HG03439 (cell line): Measurements from ENCODE around the gene TAPBP.
A peak's percentile ranks its signal among the peaks of the same experiment; 100 is the strongest.
"Not testable (repeated sequence)": the region's sequence is repeated elsewhere in the genome, so short reads cannot be mapped to it uniquely, and the experiment has no call there.

ENCODE experiments used
- ATAC-seq: cut with Tn5 transposase; IDR thresholded peaks from one replicate; pipeline ENCODE4 v1.9.1; 2021; ENCODE audit warnings: mild to moderate bottlenecking, moderate library complexity; ENCODE audit not compliant: unreplicated experiment

TAPBP gene

DNA sequence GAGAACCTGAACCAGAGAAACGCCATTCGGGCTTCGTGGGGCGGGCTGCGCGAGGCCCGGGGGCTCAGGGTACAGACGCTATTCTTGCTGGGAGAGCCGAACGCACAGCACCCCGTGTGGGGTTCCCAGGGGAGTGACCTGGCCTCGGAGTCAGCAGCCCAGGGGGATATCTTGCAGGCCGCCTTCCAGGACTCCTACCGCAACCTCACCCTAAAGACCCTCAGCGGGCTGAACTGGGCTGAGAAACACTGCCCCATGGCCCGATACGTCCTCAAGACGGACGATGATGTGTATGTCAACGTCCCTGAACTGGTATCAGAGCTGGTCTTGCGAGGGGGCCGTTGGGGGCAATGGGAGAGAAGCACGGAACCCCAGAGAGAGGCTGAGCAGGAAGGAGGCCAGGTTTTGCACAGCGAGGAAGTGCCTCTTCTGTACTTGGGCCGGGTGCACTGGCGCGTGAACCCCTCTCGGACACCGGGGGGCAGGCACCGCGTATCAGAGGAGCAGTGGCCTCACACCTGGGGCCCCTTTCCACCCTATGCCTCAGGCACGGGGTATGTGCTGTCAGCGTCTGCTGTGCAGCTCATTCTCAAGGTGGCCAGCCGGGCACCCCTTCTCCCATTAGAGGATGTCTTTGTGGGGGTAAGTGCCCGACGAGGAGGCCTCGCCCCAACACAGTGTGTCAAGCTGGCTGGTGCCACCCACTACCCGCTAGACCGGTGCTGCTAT is 36.1 kb downstream of the TAPBP start:
- peak; percentile 15 for ATAC-seq

DNA sequence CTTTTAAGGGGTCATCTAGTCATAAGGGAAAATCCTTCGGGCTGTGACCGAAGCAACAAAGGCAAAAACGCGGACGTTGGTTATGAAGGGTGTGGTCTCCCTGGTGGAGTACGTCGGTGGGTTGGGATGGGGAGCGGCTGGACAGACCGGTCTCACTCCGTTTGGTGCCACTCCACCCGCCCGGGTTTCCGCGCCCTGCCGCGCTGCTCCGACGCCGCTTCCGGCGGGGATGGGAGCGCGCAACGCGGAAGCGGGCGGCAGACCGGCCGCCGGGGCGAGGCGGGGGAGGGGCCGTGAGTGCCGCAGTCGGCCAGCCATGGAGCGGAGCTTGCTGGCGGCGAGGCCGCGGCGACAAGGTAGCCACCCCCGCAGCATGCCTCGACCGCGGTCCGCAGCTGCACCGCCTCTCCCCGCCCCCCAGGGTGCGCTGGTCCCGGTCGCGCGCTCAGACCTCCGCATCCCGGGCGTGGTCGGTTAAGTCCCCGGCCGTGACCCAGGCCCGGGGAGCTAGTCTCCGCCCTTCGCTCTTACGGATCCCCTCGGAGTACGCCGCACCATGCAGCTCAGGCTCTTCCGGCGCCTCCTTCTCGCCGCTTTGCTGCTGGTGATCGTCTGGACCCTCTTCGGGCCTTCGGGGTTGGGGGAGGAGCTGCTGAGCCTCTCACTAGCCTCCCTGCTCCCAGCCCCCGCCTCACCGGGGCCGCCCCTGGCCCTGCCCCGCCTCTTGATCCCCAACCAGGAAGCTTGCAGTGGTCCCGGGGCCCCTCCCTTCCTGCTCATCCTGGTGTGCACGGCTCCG is 36.8 kb downstream of the TAPBP start, which contains the start of gene B3GALT4:
TSS of gene B3GALT4 (plus strand) at position 260 of the 799 bp plus-strand sequence. CDS start at position 557, 297 bp downstream.
- ATAC-seq = peak; percentile 55

DNA sequence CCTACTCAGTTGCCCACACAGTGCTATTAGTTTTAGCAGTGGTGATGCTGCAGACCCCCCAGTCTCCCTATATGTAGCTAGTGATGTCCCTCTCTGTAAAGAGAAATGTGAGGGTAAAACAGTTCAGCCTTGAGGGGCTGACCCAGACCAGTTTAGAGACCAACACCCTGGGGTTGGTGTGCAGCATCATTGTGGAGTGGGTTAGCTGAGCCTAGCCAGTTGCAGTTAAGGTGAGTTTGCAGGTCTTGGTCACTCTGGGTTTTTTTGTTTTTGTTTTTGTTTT is 37.4 kb downstream of the TAPBP start:
- ATAC-seq = no peak

DNA sequence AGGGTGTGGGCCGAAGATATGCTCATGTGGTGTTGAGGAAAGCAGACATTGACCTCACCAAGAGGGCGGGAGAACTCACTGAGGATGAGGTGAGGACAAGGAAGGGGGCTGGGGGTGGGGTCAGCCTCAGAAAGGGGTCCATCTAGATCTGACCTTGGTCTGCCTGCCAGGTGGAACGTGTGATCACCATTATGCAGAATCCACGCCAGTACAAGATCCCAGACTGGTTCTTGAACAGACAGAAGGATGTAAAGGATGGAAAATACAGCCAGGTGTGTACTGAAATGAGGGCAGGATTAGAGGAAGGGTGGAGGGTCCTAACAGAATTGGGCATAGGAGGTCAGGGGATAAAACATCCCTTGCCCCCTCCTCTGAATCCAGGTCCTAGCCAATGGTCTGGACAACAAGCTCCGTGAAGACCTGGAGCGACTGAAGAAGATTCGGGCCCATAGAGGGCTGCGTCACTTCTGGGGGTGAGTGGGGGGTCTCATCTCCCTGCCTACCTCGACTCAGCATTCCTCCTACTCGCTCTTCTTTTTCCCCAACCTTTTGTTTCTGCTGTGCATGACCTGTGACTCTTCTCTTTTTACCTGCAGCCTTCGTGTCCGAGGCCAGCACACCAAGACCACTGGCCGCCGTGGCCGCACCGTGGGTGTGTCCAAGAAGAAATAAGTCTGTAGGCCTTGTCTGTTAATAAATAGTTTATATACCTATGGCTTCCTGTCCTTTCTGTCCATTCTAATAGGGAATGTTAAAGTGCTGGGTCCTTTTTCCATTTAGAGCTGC is 37.9 kb downstream of the TAPBP start:
- not testable (repeated sequence) for ATAC-seq

DNA sequence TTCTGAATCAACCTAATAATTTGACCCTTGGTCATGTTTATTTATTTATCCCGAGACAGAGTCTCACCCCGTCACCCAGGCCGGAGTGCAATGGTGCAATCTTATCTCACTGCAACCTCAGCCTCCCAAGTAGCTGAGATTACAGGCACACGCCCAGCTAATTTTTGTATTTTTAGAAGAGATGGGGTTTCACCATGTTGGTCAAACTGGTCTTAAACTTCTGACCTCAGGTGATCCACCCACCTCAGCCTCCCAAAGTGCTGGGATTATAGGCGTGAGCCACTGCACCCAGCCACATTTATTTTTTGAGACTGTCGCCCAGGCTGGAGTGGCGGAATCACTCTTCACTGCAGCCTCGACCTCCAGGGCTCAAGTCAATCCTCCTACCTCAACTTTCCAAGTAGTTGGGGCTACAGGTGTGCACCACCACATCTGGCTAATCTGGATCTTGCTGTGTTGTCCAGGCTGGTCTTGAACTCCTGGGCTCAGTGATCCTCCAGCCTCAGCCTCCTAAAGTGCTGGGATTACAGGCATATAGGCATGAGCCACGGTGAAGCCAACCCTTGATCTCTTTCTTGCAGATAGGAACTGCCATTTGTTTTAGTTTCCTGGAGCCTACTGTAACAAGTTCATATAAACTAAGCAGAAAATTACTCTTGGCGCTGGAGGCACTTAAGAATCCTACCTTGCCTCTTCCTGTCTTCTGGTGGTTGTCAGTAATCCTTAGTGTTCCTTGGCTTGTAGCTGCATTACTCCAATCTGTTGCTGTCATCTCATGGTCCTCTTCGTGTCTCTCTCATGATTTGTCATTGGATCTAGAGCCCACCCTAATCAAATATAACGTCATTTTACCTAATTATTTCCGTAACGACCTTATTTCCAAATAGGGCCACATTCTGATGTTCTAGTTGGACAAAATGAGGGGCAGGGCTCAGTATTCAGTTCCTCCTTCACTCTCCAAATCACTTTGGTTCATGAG is 39.7 kb downstream of the TAPBP start:
- no peak for ATAC-seq

DNA sequence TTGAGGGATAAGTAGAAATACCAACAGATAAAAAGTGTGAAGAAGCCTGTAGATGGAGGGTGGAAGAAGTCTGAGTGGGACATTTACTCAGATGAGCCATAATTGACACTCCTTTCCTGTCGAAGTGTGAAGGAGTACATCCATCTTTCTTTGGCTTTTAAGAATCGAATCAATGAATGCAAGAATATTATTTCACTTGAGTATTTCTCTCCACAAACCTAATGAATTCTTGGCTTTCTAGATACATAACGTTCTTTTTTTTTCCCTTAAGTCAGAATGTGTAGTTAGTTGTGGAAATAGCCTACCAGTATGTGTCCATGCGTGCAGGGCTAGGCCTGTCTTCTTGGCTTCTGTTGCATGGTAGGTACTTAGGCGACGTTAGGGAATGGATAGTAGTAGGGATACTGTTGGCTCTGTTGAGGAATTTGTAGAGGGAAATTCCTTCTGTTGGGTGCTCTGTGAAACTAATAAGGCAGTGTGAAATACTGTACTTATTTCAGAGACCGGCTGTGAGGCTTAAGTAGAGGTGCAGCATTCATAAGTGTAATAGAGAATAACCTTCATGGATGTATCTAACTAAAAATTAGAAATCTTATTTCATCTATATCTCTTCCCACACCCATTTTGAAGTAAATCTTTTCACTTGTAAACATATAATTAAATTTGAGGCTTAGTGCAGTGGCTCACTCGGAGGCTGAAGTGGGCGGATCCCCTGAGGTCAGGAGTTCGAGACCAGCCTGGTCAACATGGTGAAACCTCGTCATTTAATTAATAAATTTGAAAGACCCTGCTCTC is 40.6 kb downstream of the TAPBP start:
- ATAC-seq = no peak

DNA sequence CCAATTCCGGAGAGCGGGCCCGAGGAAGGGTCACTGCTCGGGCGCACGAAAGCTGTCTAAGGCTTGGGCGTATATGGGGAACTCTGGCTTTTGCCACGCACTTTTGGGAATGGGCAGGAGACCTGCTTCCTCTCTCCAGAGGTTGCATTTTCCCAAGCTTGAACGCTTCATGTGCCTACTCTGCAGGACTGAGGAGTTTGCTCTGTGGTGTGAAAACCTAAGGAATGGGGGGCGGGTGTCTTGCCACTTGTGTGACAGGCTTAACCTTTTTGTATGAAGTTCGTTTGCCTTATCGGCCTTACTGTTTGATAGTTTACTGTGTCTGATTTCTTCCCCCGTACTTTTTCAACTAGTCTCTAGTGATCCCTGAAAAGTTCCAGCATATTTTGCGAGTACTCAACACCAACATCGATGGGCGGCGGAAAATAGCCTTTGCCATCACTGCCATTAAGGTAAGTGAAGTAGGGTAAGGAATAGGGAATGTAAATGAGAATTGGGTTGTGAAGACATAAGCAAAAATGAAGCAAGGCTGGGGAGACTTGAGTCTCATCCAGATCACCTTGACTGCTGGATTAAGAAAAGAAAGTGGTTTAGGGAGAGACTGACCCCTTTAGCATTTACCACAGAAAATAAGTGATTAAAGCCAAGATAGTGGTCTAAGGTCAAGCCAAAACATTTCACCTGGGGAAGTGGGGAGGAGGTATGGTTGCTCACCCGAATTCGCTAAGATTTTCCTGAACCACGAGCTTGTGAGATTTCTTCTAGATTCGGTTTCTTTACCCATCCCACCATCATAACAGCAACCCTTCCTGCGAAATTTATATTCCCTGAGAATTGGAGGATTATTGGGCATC is 41.4 kb downstream of the TAPBP start:
- ATAC-seq = peak; percentile 18

DNA sequence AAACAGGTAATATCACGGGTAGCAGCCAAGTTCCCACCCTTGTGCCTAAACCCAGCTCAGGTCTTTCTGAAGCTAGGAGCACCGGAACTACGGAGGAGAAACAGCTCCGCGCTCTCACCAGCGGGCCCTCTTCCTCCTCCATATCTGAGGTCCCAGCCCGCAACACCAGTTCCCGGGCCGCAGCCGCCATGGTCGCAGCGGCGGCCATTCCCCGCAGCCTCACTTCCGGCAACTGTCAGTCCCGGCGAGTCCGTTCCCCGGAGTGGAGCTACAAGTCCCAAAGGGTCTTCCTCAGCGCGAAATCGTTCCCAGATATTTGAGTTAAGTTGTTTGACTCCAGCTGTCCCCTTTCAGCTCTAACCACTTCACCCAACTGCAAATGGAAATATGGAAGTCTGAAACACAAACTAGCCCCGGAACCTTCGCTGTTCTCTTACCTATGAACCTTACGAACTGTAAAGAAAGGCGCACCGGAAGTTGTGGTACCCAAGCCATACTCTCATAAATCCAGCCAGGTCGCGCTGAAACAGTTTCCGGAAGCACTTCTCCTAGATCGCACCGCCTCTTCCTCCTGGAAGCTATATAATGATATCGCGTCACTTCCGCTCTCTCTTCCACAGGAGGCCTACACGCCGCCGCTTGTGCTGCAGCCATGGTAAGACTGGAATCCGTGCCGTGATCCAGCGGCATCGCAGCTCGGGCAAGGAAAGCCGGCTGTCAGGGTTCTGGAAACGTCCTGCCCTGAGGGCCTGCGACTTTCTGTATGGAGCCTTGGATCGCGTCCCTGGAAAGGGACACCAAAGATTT is 42.2 kb downstream of the TAPBP start, which contains the start of the genes RPS18 and VPS52:
TSS of gene RPS18 (plus strand) at position 608 of the 807 bp plus-strand sequence. CDS start at position 653, 45 bp downstream.
TSS of gene VPS52 (minus strand) at position 409 of the 807 bp plus-strand sequence. CDS start at position 208, 201 bp downstream.
- peak; percentile 83 for ATAC-seq

DNA sequence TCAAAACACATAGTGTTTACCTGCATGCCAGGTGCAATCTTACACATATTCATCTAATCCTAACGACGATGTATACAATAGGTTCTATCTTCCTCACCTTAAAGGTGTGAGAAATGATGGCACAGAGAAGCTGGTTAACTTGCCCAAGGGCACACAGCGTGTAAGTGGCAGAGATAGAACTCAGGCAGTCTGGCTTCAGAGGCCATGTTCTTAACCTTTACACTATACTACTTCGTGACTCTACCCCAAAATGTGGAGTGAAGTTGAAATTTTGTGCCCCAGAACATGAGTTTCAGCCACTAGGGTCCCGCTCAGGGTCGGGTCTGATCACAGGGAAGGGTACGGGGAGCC is 42.8 kb downstream of the TAPBP start:
- no peak for ATAC-seq

DNA sequence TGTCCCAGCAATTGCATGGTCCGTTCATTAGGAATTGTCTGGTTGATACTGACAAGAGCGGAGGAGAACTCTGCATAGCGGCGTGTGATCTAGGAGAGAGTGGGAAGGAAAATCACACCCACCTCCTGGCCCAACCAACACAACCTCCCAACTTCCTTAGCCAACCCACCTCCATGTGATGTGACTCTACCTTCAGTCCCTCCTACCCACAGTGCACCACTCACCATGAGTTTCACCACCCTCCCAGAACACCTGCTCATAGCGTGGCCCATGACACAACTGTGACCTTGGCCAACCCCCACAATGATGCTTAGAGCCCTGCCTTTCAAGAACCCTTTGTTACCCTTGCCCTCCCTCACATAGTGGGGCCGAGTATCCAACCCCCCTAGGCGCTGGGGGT is 49.9 kb downstream of the TAPBP start:
- ATAC-seq = no peak

DNA sequence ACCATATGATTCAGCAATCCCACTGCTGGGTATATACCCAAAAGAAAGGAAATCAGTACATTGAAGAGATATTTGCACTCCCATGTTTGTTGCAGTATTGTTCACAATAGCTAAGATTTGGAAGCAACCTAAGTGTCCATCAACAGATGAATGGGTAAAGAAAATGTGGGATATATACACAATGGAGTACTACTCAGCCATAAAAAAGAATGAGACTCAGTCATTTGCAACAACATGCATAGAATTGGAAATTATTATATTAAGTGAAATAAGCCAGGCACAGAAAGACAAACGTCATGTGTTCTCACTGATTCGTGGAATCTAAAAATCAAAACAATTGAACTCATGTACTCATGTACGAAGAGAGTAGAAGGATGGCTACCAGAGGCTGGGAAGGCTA is 51.4 kb downstream of the TAPBP start:
- not testable (repeated sequence) for ATAC-seq

DNA sequence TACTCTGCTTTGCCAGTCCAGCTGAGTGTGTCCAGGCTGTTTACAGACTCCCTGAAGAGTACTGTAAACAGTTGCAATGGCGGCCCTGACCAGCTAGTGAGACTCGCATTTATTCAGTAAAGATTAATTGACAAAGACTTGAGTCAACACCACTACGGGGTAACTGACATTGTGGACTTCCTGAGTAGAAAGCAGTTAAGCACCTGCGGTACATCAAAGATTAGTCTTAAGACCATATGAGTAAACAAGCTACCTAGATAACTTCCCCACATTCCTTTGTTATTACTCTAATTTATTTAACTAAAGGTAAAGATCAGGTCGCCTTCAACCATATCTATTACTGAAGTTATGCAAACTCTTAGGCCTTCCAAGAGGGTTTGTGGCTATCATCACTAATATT is 54.8 kb downstream of the TAPBP start:
- ATAC-seq = no peak

DNA sequence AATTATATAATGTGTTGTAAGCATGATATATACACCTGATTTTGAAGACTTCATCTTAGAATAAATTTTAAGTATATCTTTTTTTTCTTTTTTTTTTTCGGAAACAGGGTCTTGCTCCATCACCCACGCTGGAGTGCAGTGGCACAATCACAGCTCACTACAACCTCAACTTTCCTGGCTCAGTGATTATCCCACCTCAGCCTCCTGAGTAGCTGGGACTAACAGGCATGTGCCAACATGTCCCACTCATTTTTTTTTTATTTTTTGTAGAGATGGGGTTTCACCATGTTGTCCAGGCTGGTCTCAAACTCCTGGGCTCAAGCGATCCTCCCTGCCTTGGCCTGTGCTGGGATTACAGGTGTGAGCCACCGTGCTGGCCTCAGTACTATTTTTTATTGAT is 59.3 kb downstream of the TAPBP start:
- no peak for ATAC-seq

DNA sequence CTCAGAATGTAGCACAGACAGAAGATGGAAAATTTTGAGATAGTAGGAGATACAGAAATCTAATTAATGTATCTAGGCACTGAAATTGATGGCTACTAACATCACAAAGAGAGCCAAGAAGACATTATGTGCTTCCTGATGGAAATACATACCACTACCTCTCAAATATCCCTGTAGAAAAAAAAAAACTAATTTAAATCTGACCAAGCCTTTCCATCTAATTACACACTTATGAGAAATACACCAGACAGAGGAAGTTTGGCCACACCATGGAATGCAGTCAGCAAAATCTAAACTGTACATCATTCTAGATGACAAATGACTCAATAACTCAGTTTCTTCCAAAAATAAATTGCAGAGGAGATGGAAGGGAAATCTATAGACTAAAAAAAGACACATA is 61.1 kb downstream of the TAPBP start:
- ATAC-seq = no peak

DNA sequence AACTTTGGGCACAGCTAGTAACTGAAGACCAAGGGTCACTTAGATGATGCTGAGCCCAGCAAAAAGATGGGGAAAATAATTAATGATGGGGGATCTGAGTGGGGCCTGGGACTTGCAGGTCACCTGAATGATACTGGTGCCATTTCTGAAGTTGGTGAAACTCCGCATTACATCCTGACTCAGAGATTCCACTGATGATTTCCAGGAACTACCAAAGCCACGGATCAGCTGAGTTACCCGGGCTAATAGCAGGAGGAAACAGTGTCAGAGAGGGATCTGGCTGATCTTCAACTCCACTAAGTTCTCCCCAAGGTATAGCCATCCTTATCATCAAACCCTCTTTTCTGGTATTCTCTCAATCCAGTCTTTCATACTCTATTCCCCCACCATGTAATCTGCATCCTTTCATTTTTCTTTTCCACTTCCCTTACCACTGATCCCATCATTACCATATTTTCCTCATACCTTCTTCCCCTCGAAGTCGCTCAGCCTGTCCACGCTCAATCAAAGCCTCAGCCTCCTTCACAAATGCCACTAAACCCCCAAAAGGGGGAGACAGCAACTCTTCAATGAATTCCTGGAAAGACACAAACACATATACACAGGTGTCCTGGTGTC is 62.4 kb downstream of the TAPBP start:
- no peak for ATAC-seq

DNA sequence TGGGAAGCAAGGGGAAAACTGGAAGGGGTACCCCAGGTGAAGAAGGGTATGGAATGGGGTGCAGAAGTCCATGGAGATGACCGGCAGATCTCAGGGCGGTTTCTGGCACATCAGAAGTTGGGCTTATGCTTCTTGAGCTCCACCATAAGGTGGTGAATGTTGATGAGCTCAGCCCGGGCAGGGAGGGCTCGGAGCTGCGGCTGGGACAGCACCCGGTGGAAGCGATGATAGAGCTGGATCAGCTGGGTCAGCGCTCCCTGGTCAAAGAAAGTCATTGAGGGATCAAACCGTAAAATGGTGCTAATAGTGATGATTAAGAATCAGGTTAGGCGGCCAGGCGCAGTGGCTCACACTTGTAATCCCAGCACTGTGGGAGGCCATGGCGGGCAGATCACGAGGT is 63.1 kb downstream of the TAPBP start:
- no peak for ATAC-seq
